Vagina (tissue), 2 donors: Measurements from ENCODE around the gene TMEM45A.

Experiments
- POLR2A ChIP-seq, 2 donors: fragments of 450-650 bp; IDR thresholded peaks; one replicate each; pipeline ENCODE4 v1.6.1; 2017; ENCODE audit warnings: antibody characterized with exemption in 2 of 2, mild to moderate bottlenecking in 2 of 2, moderate library complexity in 2 of 2
- POLR2AphosphoS5 ChIP-seq, 2 donors: sonication (generic); formaldehyde crosslinking; IDR thresholded peaks; one replicate each; pipeline ENCODE4 v1.9.0; 2017; ENCODE audit warnings: antibody characterized with exemption in 2 of 2, mild to moderate bottlenecking in 2 of 2, low read depth in 1 of 2; ENCODE audit not compliant: insufficient read depth in 1 of 2
- TF ChIP-seq, protein P1 (sequence below), 3 experiments: fragments of 450-650 bp in 2 of 3; fragments of 200-600 bp in 1 of 3; sonication (generic) in 1 of 3; IDR thresholded peaks; one replicate each; pipeline ENCODE4 v1.5.1; 2017 to 2019; ENCODE audit warnings: antibody characterized with exemption in 3 of 3, mild to moderate bottlenecking in 2 of 3, moderate library complexity in 2 of 3

DNA sequence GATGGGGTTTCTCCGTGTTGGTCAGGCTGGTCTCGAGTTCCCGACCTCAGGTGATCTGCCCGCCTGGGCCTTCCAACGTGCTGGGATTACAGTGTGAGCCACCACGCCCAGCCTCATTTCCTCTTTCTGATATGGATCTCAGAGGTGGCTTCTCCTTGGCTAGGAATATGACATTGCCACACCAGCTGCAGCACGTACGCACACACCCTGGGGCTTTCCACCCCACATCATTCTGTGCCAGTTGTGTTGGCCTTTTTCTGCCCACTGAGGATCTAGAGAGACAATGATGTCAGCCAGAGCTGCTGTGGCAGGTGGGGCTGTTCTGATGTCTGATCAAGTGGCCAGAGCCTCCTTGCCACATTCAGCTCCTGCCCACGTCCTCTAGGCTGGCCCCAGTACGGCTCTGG, 29.0 kb downstream of the TMEM45A start:
- TF ChIP-seq, protein P1, sequence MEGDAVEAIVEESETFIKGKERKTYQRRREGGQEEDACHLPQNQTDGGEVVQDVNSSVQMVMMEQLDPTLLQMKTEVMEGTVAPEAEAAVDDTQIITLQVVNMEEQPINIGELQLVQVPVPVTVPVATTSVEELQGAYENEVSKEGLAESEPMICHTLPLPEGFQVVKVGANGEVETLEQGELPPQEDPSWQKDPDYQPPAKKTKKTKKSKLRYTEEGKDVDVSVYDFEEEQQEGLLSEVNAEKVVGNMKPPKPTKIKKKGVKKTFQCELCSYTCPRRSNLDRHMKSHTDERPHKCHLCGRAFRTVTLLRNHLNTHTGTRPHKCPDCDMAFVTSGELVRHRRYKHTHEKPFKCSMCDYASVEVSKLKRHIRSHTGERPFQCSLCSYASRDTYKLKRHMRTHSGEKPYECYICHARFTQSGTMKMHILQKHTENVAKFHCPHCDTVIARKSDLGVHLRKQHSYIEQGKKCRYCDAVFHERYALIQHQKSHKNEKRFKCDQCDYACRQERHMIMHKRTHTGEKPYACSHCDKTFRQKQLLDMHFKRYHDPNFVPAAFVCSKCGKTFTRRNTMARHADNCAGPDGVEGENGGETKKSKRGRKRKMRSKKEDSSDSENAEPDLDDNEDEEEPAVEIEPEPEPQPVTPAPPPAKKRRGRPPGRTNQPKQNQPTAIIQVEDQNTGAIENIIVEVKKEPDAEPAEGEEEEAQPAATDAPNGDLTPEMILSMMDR (IDR thresholded peaks at IDR 0.05): no peak
- TF ChIP-seq POLR2A (IDR thresholded peaks at IDR 0.05): no peak
- peak in 1 of 2 donors; percentile 22 for TF ChIP-seq POLR2AphosphoS5 (IDR thresholded peaks at IDR 0.05; ENCODE audit: insufficient read depth in 1 of 2, low read depth in 1 of 2)
